Stimulated activated CD4-positive, alpha-beta T cell treated with anti-CD3 and anti-CD28 coated beads, Interleukin-2, amount 100 ng/mL, for 4 hours (primary cell): ENCODE results near the gene PLXNA4.
"Not testable (repeated sequence)": the region's sequence is repeated elsewhere in the genome, so short reads cannot be mapped to it uniquely, and the experiment has no call there.

Experiments used
- DNase-seq: peaks from one replicate; pipeline ENCODE4 v3.0.0-alpha.2; 2020; ENCODE audit warnings: low read depth

Gene PLXNA4

DNA sequence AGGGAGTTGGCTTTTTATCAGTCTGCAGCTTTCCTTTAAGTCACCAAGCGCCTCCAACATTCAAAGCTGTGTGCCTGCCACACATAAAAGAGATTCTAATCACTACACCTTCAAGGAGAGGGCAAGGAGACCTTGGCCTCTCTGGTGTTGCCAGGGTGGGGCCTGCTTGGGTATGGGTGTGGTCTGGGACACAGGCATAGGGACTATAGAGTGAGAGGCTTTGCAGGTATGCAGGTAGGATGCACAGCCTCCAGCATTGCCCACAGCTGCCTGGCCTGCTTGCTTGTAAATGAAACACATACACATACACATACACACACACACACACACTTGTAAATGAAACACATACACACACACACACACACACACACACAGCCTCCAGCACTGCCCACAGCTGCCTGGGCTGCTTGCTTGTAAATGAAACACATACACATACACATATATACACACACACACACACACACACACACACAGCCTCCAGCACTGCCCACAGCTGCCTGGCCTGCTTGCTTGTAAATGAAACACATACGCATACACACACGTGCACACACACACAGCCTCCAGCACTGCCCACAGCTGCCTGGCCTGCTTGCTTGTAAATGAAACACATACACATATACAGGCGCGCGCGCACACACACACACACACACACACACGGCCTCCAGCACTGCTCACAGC is 397.7 kb downstream of the PLXNA4 start:
- not testable (repeated sequence) for DNase-seq

DNA sequence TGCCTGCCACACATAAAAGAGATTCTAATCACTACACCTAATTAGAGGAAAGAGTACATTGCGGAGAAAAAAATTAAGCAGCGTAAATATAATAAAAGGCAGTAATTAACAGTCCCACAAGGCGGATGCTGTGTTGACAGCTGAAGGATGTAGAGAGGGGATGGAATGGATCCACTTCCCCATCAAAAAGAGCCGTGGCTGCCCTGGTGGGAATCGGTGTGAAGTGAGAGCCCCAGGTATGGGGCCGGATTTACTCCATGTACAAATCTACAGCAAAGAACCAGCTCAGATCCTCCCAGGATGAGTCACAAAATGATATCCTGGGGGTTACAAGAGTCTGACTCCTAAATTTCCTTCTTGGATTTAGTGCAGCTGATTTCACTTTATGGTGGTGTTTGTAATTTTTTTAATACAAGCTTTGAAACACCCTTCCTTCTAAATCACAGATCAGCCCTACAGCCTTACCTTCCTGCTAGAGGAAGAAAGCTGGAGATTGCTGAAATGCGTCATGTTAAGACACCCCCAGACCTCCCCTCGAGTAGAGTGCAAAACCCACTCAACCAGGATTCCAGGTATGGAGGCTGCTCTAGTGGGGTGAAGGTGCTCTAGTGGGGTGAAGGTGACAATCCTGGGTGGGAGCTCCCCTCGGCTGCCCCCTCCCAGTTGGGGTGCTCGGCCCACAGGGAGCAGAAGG is 398.4 kb downstream of the PLXNA4 start:
- DNase-seq = no peak

DNA sequence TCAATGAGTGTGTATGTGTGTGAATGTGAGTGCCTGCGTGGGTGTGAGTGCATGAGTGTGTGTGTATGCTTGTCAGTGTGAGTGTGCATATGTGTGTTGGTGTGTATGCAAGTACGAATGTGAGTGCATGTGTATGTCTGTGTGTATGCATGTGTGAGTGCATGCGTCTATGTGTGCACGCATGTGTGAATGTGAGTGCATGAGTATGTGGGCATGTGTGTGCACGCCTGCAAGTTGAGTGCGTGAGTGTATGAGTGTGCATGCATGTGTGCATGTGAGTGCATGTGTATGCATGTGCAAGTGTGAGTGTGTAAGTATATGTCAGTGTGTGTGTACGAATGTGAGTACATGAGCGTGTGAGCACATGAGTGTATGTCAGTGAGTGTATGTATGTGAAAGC is 399.6 kb downstream of the PLXNA4 start:
- DNase-seq = no peak

DNA sequence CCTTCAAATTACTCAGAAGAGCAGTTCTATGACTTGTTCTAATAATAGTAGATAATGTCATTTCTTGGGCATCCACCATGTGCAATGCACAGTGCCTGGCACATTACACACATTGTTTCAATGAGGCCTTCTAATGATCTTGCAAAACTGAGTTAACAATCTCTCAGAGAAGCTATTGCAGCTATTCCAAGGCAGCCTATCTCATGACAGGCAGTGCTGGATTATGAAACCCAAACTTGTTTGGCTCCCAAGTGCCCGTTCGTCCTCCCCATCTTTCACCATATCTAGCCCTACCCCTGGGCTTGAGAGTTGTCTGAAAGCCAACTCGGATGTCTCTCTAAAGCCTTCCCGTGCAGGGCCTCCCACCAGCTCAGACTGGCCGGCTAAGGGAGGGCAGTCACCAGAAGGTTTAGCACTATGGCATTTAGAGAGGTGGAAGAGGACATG is 405.1 kb downstream of the PLXNA4 start:
- no peak for DNase-seq

DNA sequence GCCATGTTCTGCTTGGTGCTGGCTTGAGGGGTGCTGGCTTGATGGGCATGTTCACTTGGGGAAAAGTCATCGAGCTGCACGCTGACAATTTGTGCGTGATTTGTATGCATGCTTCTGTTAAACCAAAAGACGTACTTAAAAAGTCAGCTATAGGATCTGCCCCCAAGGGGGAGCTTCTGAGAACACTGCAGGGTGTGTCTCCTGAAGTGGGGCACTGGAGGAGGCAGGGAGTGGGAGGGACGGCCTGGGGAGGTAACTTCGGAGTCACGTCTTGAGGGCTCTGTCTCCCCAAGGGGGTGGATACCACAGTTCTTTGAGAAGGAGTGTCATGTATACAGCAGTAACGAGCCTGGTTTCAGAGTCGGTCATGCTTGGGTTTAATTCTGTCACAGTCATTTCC is 406.5 kb downstream of the PLXNA4 start:
- no peak for DNase-seq

DNA sequence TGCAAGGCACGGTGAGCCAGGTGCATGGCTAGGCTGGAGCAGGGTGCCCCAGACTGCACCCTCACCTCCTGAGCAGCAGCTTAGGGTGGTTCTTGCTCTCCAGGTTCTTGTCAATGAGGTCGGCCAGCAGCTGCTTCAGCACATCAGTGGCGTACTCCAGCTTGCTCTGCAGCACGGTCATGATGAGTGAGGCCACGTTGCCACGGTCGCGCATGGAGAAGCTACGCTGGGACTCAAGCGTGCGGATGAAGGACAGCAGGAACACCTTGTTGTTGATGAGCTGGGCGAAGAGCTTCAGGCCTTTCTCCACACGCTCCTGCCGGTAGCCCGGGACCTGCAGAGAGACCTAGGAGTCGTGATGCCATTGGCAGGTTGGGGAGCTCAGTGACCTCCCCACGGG is 408.0 kb downstream of the PLXNA4 start:
- DNase-seq = no peak

DNA sequence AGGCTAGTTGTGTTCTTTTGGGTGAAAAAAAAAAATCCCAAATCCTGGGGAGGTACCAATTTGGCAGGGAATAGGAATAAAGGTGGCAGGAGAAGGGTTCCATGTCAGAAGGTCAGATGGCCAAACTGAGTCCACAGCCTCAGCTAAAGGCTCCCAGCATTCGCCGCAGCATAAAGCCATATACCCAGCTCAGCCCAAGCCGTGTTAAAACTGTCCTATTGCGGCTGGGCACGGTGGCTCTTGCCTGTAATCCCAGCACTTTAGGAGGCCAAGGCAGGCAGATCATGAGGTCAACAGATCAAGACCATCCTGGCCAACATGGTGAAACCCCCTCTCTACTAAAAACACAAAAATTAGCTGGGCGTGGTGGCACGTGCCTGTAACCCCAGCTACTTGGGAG is 410.6 kb downstream of the PLXNA4 start:
- DNase-seq = not testable (repeated sequence)

DNA sequence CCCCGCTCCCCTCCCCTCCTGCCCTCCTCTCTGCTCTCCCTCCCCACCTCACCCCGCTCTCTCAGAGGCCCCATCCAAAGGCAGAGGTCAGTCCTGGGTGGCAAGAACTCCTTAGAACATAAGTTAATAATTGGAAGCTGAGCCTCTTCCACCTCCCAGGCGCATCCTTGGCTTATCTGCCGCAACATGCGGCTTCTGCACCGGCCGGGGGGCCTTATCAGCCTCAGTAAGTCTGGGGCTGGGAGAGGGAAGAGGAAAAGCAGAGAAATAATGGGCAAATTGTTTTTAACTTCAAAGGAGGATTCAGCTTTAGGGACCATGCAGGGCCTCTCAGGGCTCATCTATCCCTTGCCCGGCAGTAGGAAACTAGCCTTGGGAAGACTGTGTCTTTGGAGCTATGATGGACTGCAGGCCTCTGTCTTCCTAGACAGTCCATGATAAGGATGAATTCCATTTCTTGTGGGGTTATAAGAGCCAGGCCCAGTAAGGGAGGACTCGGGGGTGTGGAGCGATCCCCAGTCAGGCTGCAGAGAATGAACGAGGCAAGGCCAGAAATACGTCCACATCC is 411.6 kb downstream of the PLXNA4 start:
- no peak for DNase-seq

DNA sequence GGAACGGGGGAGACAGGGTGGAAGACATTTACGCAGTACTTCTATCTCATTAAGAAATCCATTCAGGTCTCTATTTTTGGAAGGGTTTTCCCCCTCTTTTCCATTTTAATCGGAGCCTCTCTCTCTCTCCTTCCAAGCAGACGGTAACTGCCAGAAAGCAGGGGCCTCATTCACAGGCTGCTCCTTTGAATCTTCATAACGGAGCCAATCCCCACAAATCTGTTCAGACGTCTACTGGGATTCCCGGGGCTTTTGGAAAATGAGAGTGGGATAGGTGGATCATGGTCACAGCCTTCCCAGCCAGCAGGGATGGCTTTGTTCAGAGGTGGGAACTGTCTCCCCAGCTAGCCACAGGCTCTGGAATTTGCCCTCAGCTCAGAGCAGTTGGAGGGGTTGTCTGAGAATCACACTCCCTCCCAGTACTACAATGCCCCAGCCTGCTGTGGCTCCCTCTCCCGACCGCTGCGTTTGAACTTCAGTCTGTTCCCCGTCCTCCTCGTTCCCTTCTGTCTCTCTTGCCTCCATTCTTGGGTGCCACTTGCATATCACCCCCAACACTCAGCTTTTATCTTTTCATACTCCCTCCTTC is 413.6 kb downstream of the PLXNA4 start:
- DNase-seq = no peak

DNA sequence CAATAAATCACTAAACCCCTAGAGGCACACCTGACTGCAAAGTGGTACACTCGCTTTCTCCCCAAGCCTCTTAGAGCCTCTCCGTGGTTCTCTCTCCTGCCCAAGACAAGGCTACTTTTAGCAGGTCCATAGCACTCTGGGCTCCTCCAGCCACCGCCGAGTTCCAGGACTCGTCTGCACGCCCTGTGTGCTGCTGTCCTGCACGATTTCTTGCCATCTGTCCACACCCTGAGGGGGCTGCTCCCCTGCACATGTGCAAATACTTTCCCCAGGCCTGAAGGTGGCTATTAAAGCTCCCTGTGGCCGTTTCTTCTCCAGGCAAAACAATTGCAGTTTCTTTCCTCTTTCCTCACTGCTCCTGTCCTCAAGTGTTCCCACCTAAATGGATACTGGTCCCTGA is 414.3 kb downstream of the PLXNA4 start:
- no peak for DNase-seq

DNA sequence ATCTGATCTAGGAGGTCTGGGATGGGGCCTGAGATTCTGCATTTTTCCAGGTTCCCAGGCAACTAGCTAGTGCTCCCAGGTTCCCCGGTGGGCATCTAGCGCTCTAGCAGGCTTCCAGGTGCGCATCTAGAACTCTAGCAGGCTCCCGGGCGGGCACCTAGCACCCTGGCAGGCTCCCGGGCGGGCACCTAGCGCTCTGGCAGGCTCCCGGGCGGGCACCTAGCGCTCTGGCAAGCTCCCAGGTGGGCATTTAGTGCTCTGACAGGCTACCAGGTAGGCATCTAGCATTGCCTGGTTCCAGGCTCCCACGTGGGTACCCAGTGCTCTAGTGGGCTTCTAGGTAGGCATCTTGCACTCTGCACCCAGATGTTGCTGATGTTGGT is 414.7 kb downstream of the PLXNA4 start:
- DNase-seq = no peak

DNA sequence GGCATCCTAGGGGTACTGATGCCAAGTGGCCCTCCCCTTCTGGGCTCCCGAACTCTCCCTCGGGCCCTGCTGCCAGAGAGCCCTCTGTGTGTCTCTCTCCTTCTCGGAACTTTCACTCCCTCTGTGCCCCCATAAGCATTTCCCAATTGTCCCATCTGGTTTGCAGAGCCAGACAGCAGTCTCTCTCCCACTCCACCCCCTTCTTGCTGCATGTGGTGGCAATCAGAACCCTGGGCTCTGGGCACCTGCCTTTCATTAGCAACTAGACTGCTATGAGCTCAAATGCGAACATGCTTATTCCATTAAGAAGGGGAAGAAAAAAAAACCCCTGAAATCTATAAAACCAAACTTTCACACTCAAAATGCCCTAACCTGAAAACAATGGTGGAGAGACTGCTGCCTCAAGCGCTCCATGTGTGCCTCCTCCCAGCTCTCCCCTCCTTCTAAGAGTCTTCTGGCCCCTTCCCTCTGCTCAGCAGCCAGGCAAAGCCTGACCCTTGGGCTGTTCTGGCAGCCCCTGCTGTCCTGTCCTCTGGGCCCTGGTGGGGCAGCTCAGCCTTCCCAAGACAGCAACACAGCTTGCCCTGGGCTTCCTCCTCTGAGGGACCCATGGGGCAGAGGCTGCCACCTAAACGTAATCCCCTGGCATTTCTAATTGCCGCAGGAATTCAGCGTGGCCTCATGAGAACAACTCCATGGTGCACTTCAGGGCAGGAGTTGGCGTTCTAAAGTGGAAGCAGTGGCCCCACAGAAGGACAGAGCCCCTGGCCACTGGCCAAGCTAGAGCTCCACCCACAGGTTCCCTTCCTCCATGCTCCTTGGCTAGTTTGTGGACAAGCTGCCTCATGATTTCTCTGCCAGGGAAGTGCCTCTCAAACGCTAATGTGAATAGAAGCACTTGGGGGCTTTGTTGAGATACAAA is 415.4 kb downstream of the PLXNA4 start:
- DNase-seq = no peak

DNA sequence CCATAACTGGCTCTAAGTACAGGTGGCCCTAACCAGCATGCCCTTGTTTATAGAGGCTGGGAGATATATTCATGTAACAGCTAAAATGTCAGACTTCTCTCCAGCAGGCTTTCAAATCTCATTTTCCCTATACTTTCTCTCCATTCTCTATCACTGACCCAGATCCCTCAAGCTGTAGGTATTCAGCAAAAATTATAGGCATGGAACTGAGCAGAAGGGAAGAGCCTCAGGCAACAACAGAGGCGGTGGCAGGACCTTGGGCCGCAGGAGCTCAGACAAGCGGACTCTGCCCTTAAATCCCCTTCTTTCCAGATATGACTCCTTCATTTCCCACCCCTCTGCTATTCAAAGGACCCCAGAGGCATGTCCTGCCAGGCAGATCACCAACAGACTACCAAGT is 417.4 kb downstream of the PLXNA4 start:
- DNase-seq = no peak

DNA sequence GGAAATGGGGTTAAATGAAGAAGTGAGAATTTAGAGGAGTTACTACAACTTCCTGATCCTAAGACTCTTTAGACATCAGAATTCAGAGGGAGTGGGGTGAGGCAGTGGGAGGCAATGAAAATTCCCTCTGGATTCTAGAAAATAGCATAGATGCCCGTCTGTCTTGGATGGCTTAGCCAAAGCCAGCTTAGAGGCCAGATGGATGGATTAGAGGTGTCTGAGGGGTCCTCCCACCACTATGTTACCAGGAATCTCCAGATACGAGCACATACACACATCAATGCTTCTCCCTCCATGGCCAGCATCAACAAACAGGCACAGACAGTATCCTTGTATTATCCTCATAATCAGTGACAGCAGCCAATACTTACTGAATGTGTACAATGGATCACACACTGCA is 418.1 kb downstream of the PLXNA4 start:
- DNase-seq = no peak

DNA sequence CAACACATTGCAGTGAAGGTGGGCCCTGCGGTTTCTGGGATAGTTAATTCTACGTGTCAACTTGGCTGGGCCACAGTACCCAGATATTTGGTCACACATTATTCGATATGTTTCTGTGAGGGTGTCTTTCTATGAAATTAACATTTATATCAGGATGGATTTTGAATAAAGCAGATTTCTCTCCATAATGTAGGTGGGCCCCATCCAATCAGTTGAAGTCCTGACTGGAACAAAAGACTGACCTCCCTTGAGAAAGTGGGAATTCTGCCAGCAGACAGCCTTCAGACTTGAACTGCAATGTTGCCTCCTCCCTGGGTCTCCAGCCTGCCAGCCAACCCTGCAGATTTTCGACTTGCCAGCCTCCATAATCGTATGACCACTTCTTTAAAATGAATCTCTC is 420.6 kb downstream of the PLXNA4 start:
- no peak for DNase-seq

DNA sequence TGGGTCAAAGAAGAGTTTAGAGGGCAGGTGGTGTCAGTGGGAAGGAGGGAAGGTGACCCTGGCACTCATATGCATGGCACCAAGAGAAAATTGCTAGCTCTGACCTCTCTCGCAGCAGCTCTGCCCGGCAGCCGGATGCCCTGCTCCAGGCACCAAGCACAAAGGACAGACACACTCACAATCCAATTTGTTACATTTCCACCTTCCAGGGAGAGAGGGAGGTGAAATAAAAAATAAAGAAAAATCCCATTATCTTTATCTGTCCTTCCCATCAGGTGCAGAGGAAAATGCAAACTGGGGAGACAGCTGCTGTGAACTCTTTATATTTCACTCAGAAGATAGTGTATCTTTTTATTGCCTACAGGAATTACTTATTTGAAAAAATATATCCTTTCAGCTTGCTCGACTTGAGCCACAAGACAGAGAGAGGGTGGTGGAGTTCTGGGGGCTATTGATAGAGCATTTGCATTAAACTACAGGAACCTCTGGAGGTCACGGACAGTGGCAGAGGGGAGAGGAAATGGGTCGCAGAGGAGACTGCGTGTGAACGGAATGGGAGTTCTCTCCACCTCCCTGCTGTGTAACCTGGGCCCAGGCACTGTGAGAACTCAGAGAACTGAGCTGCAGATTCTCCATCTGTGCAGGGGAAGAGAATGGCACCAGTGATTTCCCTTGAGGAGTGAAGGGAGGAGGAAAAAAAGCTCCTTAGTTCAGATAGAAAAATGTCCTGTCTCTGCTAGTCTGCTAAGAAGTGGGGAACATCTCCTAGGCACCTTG is 421.4 kb downstream of the PLXNA4 start:
- DNase-seq = no peak

DNA sequence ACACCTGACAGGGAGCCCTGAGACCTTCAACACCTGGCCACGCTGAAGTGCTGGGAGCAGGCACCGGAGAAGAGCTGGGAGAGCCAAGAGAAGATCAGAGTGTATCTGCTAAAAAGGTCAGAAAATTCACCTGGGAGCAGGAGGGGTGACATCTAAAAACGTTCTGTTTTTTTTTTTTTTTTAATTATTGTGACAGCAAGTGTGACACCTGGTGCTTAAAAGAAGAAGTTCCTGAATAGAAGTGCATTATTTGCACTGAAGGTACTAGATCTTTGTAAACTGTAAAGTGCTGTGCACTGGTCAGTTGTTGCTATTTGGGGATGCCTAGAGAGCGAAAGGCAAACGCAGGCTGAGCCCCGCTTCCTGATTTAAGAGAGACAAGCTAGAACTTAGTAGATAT is 422.0 kb downstream of the PLXNA4 start:
- DNase-seq = no peak

DNA sequence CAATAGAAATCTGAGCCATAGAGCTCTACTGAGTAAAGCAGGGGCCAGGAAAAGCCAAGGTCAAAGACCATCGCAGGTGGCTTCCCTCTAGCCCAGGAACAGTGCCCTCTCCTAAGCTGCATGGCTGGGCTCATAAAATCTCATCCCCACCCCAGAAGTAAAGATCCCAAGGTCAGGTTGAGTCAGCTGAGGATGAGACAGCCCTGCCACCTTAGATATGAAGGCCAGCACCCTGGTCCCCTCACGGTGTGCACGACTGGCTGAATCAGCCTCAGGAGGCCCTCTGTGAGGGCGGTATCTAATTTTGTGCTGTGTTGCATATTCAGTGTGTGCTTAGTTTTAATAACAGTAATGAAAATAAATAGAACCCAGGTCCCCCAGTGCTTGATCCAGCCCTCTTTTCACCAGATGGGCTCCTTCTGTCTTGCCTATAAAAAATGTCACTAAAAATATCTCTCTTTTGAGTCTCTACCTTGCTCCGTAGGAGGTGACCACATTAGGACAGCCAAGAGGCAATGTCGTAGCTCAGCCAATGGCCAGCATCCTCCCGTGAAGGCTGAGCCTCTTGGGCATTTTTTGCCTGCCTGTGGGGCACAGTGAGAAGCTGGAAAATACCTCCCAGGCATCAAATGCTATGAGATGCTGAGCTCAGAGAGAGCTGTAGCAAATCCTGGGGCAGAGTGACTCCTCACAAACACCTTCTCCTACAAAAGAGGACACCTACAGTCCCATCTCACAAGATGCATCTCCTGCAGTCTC is 424.0 kb downstream of the PLXNA4 start:
- DNase-seq = no peak

DNA sequence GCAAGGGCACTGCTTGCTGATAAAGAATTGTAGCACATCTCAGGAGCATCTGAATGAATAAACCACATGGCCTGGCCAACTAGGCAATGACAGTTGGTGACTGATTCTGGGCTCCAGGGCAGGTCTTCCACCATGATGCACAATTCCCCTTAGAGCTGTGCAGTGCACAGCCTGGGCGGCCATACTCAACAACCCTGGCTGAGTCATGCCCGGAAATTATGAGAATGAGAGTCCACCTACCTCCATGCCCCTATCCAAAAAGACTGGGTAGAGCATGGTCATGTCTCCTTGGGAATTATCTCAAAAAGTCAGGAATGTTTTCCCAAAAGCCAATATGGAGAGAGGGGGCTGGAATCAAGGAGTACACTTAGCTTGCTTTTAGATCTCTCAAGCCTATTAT is 425.6 kb downstream of the PLXNA4 start:
- DNase-seq = no peak

DNA sequence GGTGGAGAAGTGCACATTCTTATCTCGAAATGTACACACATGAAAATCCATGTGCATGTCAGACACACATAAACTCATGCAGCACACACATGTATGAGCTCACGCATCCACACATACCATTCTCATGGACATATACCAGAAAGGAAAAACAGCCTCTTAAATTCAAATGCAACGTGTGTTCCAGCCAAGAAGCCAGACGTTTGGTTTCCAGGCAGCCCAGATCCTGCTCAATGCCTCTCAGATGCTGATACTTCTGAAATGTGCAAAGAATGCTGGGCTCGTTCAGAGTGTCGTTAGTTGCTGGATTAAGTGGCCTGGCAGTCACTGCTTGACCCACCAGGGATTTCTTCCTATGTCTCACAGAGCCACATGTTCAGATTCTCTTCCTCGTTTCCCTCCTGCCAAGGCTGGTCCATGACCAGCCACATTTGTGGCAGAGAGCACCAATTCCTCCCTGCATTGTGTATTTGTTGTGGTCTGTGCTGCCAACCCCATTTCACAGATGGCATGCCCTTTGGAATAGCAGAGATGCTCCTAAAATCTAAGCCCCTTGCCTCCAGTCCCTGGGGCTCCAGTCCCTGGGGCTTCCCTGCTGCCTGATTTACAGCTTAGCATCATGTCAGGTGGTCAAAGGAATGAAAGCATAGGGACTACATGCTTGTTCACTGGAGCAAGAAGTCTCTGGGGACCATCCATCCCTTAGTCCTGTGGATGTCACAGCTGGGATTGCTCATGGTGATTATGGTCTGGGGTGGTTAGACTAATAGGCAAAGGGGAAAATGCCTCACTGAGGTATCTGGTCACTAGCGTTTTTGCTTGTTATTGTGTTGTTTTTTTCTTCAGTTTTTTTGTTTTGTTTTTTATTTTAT is 426.6 kb downstream of the PLXNA4 start:
- no peak for DNase-seq
